H1 (cell line): ENCODE data around the gene DSCAM. TPM values are rescaled to one million over a fixed set of nuclear protein-coding genes. Genes with fewer than 3 reads are reported as not detected.

Experiments
- GTF2F1 ChIP-seq: IDR thresholded peaks from 2 replicates; pipeline ENCODE4 v1.6.1; 2012; ENCODE audit warnings: low read depth, low read length, improper control_type of control experiment, borderline replicate concordance
- polyA plus RNA-seq, 7 experiments: library from polyadenylated mRNA; depleted of rRNA in 3 of 7; stranded (reverse) in 5 of 7; unstranded in 2 of 7; fragments of >200 nt in 5 of 7; fragments of 200-250 nt in 2 of 7; gene quantifications; 1 replicate in 5 of 7; 2 replicates in 1 of 7; 4 replicates in 1 of 7; pipeline versions ENCODE4 v1.2.1 to v1.2.3, GENCODE V29; 2011 to 2013; ENCODE audit warnings: missing spikeins in 2 of 7, mixed read lengths in 2 of 7
- total RNA-seq: library from RNA; stranded (reverse); fragmentation: NEBNext Ultra II Directional; extraction: Animal tissue kit (Norgen Biotek cat#: 25700); gene quantifications from 2 replicates; pipeline ENCODE4 v1.2.1, GENCODE V29; 2021

DSCAM gene
- total and polyA plus RNA-seq, 2 of the 8 experiments (the other 6 are each of a cell fraction or from before 2014, with no cell fraction given) = 0.02 to 0.15 TPM

GRCh38 chr21:40602080-40602479, 244.9 kb downstream of the DSCAM start (continued):
- TF ChIP-seq GTF2F1 = no peak
- TF ChIP-seq, all 59 proteins: peak for 0
